HG03108 (cell line): ENCODE results near the gene PKP1.

Experiments
- ATAC-seq: cut with Tn5 transposase; IDR thresholded peaks from one replicate; pipeline ENCODE4 v1.9.1; 2021; ENCODE audit warnings: moderate library complexity; ENCODE audit not compliant: unreplicated experiment

The PKP1 gene

GRCh38 chr1:201277441-201277840 lies 5.9 kb upstream of the PKP1 start:
- no peak for ATAC-seq

- no peak for ATAC-seq
Observed at GRCh38 chr1:201279313-201279712, 4.0 kb upstream of the PKP1 start.

GRCh38 chr1:201280884-201281283 lies 2.4 kb upstream of the PKP1 start:
- no peak for ATAC-seq

GRCh38 chr1:201281573-201281972 lies 1.7 kb upstream of the PKP1 start:
- ATAC-seq = no peak

GRCh38 chr1:201282216-201282615 lies 1.1 kb upstream of the PKP1 start:
- no peak for ATAC-seq

- no peak for ATAC-seq
Observed at GRCh38 chr1:201283836-201284553, 689 bp downstream of the PKP1 start.

GRCh38 chr1:201284636-201285035 lies 1.3 kb downstream of the PKP1 start:
- no peak for ATAC-seq

GRCh38 chr1:201285846-201286245 lies 2.5 kb downstream of the PKP1 start:
- no peak for ATAC-seq

- no peak for ATAC-seq
Observed at GRCh38 chr1:201286445-201286844, 3.1 kb downstream of the PKP1 start.

- no peak for ATAC-seq
Observed at GRCh38 chr1:201288007-201288406, 4.7 kb downstream of the PKP1 start.

- no peak for ATAC-seq
Observed at GRCh38 chr1:201288765-201289164, 5.5 kb downstream of the PKP1 start.

- no peak for ATAC-seq
Observed at GRCh38 chr1:201290551-201290950, 7.2 kb downstream of the PKP1 start.

GRCh38 chr1:201291916-201292315 lies 8.6 kb downstream of the PKP1 start:
- ATAC-seq = no peak

- no peak for ATAC-seq
Observed at GRCh38 chr1:201294876-201295275, 11.6 kb downstream of the PKP1 start.

GRCh38 chr1:201295346-201295745 lies 12.0 kb downstream of the PKP1 start:
- ATAC-seq = no peak

- no peak for ATAC-seq
Observed at GRCh38 chr1:201295861-201296260, 12.6 kb downstream of the PKP1 start.

GRCh38 chr1:201296352-201296751 lies 13.0 kb downstream of the PKP1 start:
- no peak for ATAC-seq

- ATAC-seq = no peak
Observed at GRCh38 chr1:201298396-201299381, 15.4 kb downstream of the PKP1 start.

- ATAC-seq = no peak
Observed at GRCh38 chr1:201299968-201300367, 16.7 kb downstream of the PKP1 start.

- no peak for ATAC-seq
Observed at GRCh38 chr1:201300641-201301040, 17.3 kb downstream of the PKP1 start.

GRCh38 chr1:201302163-201303152 lies 19.2 kb downstream of the PKP1 start:
- no peak for ATAC-seq
